H1 (cell line): ENCODE data around the gene RRAS. TPM values are rescaled to one million over a fixed set of nuclear protein-coding genes. Genes with fewer than 3 reads are reported as not detected.

Experiments used
- CTCF ChIA-PET: fragments of 300-600 bp; sonication (Branson Sonifier 250); formaldehyde crosslinking; loops from one replicate; lab custom pipeline; 2021; ENCODE audit not compliant: partially characterized antibody; lab: Charles Lee
- POLR2A ChIA-PET: fragments of 300-600 bp; sonication (Branson Sonifier 250); formaldehyde crosslinking; loops from one replicate; lab custom pipeline; 2021; ENCODE audit warnings: inconsistent platforms; ENCODE audit not compliant: partially characterized antibody; lab: Charles Lee
- DNase-seq, 2 experiments: peaks; one replicate each; pipeline versions ENCODE4 v3.0.0 to v3.0.0-alpha.2; 2010 to 2022; ENCODE audit warnings: low spot score in 2 of 2, low read depth in 1 of 2, mixed read lengths in 1 of 2
- FAIRE-seq: peaks from 2 replicates; lab custom pipeline; 2011; peaks lifted over from hg19 to GRCh38; lab: Jason Lieb, UNC
- H2AFZ ChIP-seq: 2 replicates; pipeline ENCODE4 v1.8.1; 2012; ENCODE audit warnings: low read length, inconsistent platforms
- H2AK5ac ChIP-seq: 2 replicates; pipeline ENCODE4 v1.6.1; 2013; ENCODE audit warnings: low read depth, low read length
- H2BK120ac ChIP-seq: replicated peaks from 2 replicates; pipeline ENCODE3; 2013; ENCODE audit warnings: low read depth, low read length, inconsistent platforms
- H2BK12ac ChIP-seq: 2 replicates; pipeline ENCODE4 v1.6.1; 2013; ENCODE audit warnings: low read depth, low read length
- H2BK15ac ChIP-seq: 2 replicates; pipeline ENCODE4 v1.6.1; 2013; ENCODE audit warnings: low read length
- H2BK20ac ChIP-seq: 2 replicates; pipeline ENCODE4 v1.6.1; 2013; ENCODE audit warnings: low read length
- H2BK5ac ChIP-seq: 2 replicates; pipeline ENCODE4 v1.6.1; 2013; ENCODE audit warnings: low read depth, low read length
- H3K14ac ChIP-seq: 2 replicates; pipeline ENCODE4 v1.6.1; 2013; ENCODE audit warnings: inconsistent platforms; ENCODE audit not compliant: insufficient read length
- H3K18ac ChIP-seq: 2 replicates; pipeline ENCODE4 v1.6.1; 2013; ENCODE audit warnings: low read length; ENCODE audit errors: extremely low read depth
- H3K23ac ChIP-seq: 2 replicates; pipeline ENCODE4 v1.6.1; 2013; ENCODE audit warnings: inconsistent platforms; ENCODE audit not compliant: insufficient read length
- H3K23me2 ChIP-seq: 2 replicates; pipeline ENCODE4 v1.6.1; 2013; ENCODE audit warnings: low read depth, low read length
- H3K27ac ChIP-seq: 2 replicates; pipeline ENCODE4 v1.6.1; 2011; ENCODE audit warnings: low read depth, low read length, inconsistent platforms
- H3K27me3 ChIP-seq, 4 experiments: replicated peaks in 1 of 4; 1 replicate in 1 of 4; 2 replicates in 3 of 4; pipeline versions ENCODE4 v1.6.1 to v1.8.1; 2011 to 2013; ENCODE audit warnings: low read length in 3 of 4, mild to moderate bottlenecking in 3 of 4, inconsistent platforms in 2 of 4, mixed read lengths in 2 of 4, moderate library complexity in 1 of 4; ENCODE audit not compliant: control insufficient read depth in 3 of 4, insufficient read depth in 3 of 4; ENCODE audit errors: extremely low read depth in 1 of 4
- H3K36me3 ChIP-seq, 4 experiments: 2 replicates each; pipeline versions ENCODE4 v1.6.1 to v1.8.1; 2011 to 2013; ENCODE audit warnings: mild to moderate bottlenecking in 4 of 4, low read length in 3 of 4, moderate library complexity in 2 of 4, control low read depth in 1 of 4, inconsistent platforms in 1 of 4; ENCODE audit not compliant: insufficient read depth in 4 of 4, control insufficient read depth in 2 of 4
- H3K4ac ChIP-seq: replicated peaks from 2 replicates; pipeline ENCODE3; 2013; ENCODE audit warnings: low read length, low read depth, mixed read lengths, inconsistent platforms; ENCODE audit not compliant: insufficient read length
- H3K4me1 ChIP-seq, 4 experiments: replicated peaks in 1 of 4; 1 replicate in 1 of 4; 2 replicates in 3 of 4; pipeline versions ENCODE4 v1.6.1 to v1.8.1; 2011 to 2013; ENCODE audit warnings: low read length in 3 of 4, inconsistent platforms in 2 of 4, mixed read lengths in 1 of 4; ENCODE audit not compliant: insufficient read depth in 4 of 4, control insufficient read depth in 3 of 4
- H3K4me2 ChIP-seq, 2 experiments: 2 replicates each; pipeline versions ENCODE4 v1.6.1 to v1.8.1; 2011 to 2013; ENCODE audit warnings: low read depth in 2 of 2, low read length in 2 of 2, control low read depth in 1 of 2, inconsistent platforms in 1 of 2, mild to moderate bottlenecking in 1 of 2; ENCODE audit not compliant: insufficient read depth in 1 of 2
- H3K4me3 ChIP-seq, 4 experiments: fragments of 200-600, 300-600 bp in 1 of 4; sonication (generic), shearing (Covaris generic), sonication (Bioruptor Twin) in 1 of 4; 2 replicates each; pipeline versions ENCODE4 v1.5.1 to v1.8.1; 2011 to 2016; ENCODE audit warnings: low read length in 4 of 4, low read depth in 3 of 4, control low read depth in 2 of 4, inconsistent platforms in 2 of 4, mild to moderate bottlenecking in 2 of 4, mixed read lengths in 1 of 4, moderate library complexity in 1 of 4; ENCODE audit not compliant: insufficient read depth in 2 of 4; ENCODE audit errors: extremely low read depth in 1 of 4
- H3K56ac ChIP-seq: replicated peaks from 2 replicates; pipeline ENCODE3; 2013; ENCODE audit warnings: low read depth, mild to moderate bottlenecking, mixed read lengths, low read length, inconsistent platforms; ENCODE audit not compliant: insufficient read length
- H3K79me1 ChIP-seq: 2 replicates; pipeline ENCODE4 v1.6.1; 2013; ENCODE audit warnings: low read depth, low read length, control low read depth
- H3K79me2 ChIP-seq, 2 experiments: 2 replicates each; pipeline versions ENCODE4 v1.6.1 to v1.8.1; 2012 to 2013; ENCODE audit warnings: low read length in 2 of 2, mild to moderate bottlenecking in 2 of 2, inconsistent platforms in 1 of 2; ENCODE audit not compliant: insufficient read depth in 2 of 2, control insufficient read depth in 1 of 2
- H3K9ac ChIP-seq, 4 experiments: replicated peaks in 1 of 4; 1 replicate in 1 of 4; 2 replicates in 3 of 4; pipeline versions ENCODE4 v1.6.1 to v1.8.1; 2011 to 2013; ENCODE audit warnings: low read depth in 3 of 4, low read length in 3 of 4, control low read depth in 2 of 4, mild to moderate bottlenecking in 2 of 4, moderate library complexity in 2 of 4, inconsistent platforms in 1 of 4; ENCODE audit errors: extremely low read depth in 1 of 4
- H3K9me3 ChIP-seq, 2 experiments: 2 replicates each; pipeline versions ENCODE4 v1.6.1 to v1.8.1; 2012 to 2013; ENCODE audit warnings: mild to moderate bottlenecking in 2 of 2, moderate library complexity in 2 of 2, control low read depth in 1 of 2, inconsistent platforms in 1 of 2, low read depth in 1 of 2, low read length in 1 of 2, mixed read lengths in 1 of 2; ENCODE audit not compliant: insufficient read depth in 2 of 2
- H4K20me1 ChIP-seq, 2 experiments: replicated peaks in 1 of 2; 2 replicates each; pipeline versions ENCODE3 to v1.8.1; 2011 to 2013; ENCODE audit warnings: inconsistent platforms in 2 of 2, low read length in 2 of 2, mild to moderate bottlenecking in 1 of 2; ENCODE audit not compliant: insufficient read depth in 2 of 2, control insufficient read depth in 1 of 2
- H4K5ac ChIP-seq: 2 replicates; pipeline ENCODE4 v1.6.1; 2013; ENCODE audit warnings: low read length, low read depth, mixed read lengths, inconsistent platforms; ENCODE audit not compliant: insufficient read length
- H4K8ac ChIP-seq: 2 replicates; pipeline ENCODE4 v1.8.0; 2013; ENCODE audit warnings: mild to moderate bottlenecking, moderate library complexity, low read length, inconsistent platforms; ENCODE audit not compliant: insufficient read depth; ENCODE audit errors: extremely low read depth
- H4K91ac ChIP-seq: replicated peaks from 2 replicates; pipeline ENCODE3; 2013; ENCODE audit warnings: low read length, mixed read lengths, inconsistent platforms; ENCODE audit not compliant: insufficient read length
- POLR2A ChIP-seq, 2 experiments: IDR thresholded peaks; 1 replicate in 1 of 2; 2 replicates in 1 of 2; pipeline ENCODE4 v1.6.1; 2011; ENCODE audit warnings: low read depth in 2 of 2, low read length in 2 of 2, mild to moderate bottlenecking in 2 of 2; ENCODE audit errors: control extremely low read depth in 1 of 2
- SIN3A ChIP-seq, 2 experiments: IDR thresholded peaks in 1 of 2; conservative IDR thresholded peaks in 1 of 2; 2 replicates each; pipeline ENCODE4 v1.6.1; 2011 to 2012; ENCODE audit warnings: low read length in 2 of 2, improper control_type of control experiment in 1 of 2, low read depth in 1 of 2, mild to moderate bottlenecking in 1 of 2
- WGBS, 2 experiments: shearing (Covaris generic) in 1 of 2; methylation state at CpG; one replicate each; pipeline versions ENCODE4 v1.1.6 to v1.1.7; 2013 to 2015; ENCODE audit warnings: low lambda C conversion rate in 2 of 2, mixed read lengths in 2 of 2, inconsistent platforms in 1 of 2, low coverage in 1 of 2, missing lambda C conversion rate in 1 of 2; ENCODE audit not compliant: insufficient replicate concordance in 2 of 2, insufficient coverage in 1 of 2, insufficient read length in 1 of 2; ENCODE audit errors: extremely low coverage in 1 of 2, missing lambda C conversion rate in 1 of 2; 5-methylcytosine and 5-hydroxymethylcytosine counted together
- polyA plus RNA-seq, 7 experiments: library from polyadenylated mRNA; depleted of rRNA in 3 of 7; stranded (reverse) in 5 of 7; unstranded in 2 of 7; fragments of >200 nt in 5 of 7; fragments of 200-250 nt in 2 of 7; gene quantifications; 1 replicate in 5 of 7; 2 replicates in 1 of 7; 4 replicates in 1 of 7; pipeline versions ENCODE4 v1.2.1 to v1.2.3, GENCODE V29; 2011 to 2013; ENCODE audit warnings: missing spikeins in 2 of 7, mixed read lengths in 2 of 7
- total RNA-seq: library from RNA; stranded (reverse); fragmentation: NEBNext Ultra II Directional; extraction: Animal tissue kit (Norgen Biotek cat#: 25700); gene quantifications from 2 replicates; pipeline ENCODE4 v1.2.1, GENCODE V29; 2021

Gene RRAS
- total and polyA plus RNA-seq, 2 of the 8 experiments (the other 6 are each of a cell fraction or from before 2014, with no cell fraction given): 17.7 to 49.1 TPM

DNA sequence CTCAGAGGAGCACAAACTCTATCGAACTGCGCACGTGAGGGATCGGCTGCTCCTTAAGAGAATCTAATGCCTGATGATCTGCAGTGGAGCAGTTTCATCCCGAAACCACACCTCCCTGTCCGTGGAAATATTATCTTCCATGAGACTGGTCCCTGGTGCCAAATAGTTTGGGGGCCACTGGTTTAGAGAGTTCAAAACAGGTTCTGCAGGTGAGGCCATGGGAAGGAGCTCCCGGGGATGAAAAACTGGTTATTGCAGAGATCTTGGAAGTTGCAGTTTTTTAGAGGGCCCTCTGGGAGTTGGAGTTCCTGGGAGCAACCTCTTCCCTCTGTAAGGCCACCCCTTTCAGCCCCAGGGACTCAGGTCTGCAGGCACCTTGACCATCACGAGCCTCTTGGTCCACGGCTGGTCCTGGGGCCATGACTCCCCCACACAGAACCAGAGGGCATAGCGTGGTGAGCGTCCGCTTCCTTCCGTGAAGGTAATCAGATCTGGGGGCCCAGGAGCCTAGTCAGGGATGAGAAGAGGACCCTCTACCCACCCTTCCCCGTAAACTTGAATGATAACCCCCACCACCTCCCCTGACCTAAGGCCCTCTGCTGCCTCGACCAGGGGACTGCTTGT, 20.5 kb upstream of the RRAS start:
- H4K20me1 ChIP-seq: peaks cover 13 to 20% of the 10 kb centered on the region in 2 experiments
- FAIRE-seq: no peak
- no peak overlapping the region for H2BK120ac ChIP-seq
- H3K27me3 ChIP-seq: no peaks in the 10 kb centered on the region
- no peak overlapping the region for H3K23ac ChIP-seq
- H4K91ac ChIP-seq: no peak overlapping the region
- H3K4me1 ChIP-seq: peaks cover 0 to 18% (median 6%) of the 10 kb centered on the region in 4 experiments; a peak in 4 of 7 replicates
- H2AK5ac ChIP-seq: no peak overlapping the region
- WGBS, 2 experiments: 97% methylated on average over 10 of the region's 15 CpGs; no CpG with 5 or more reads in 1 of the 2 experiments
- peaks cover 9 to 11% of the 10 kb centered on the region in 2 experiments for H3K9me3 ChIP-seq
- CTCF ChIA-PET: interaction anchor here (0.6 to 4.4 kb wide), 6 partner anchors 10 to 162 kb away, joined by 3 to 28 read pairs (median 4); no protein-coding TSS in a partner anchor
- no peak overlapping the region for H3K27ac ChIP-seq
- H3K4ac ChIP-seq: no peak overlapping the region
- no peak overlapping the region for H3K4me3 ChIP-seq
- TF ChIP-seq POLR2A (IDR thresholded peaks at IDR 0.05; ENCODE audit: control extremely low read depth in 1 of 2, low read depth in 2 of 2, low read length in 2 of 2) (peak; percentile 21 to 39; a peak in 2 of 3 replicates), SIN3A (conservative IDR thresholded peaks at IDR 0.05 in 1 of 2, IDR thresholded peaks at IDR 0.05 in 1 of 2; ENCODE audit: low read depth in 1 of 2, low read length in 2 of 2) (no peak)
- H3K79me1 ChIP-seq: peaks cover 5% of the 10 kb centered on the region; the same call in 1 of the 2 replicates
- no peak overlapping the region for H4K8ac ChIP-seq
- H3K79me2 ChIP-seq: peaks cover 0 to 13% of the 10 kb centered on the region in 2 experiments; a peak in 2 of 4 replicates
- H3K14ac ChIP-seq: no peak overlapping the region
- H2BK20ac ChIP-seq: no peak overlapping the region
- H3K4me2 ChIP-seq: no peak overlapping the region
- H4K5ac ChIP-seq: no peak overlapping the region
- no peak overlapping the region for H2AFZ ChIP-seq
- no peak overlapping the region for H3K9ac ChIP-seq
- no peak overlapping the region for H2BK5ac ChIP-seq
- H3K23me2 ChIP-seq: peaks cover 11% of the 10 kb centered on the region
- H3K36me3 ChIP-seq: peaks cover 18 to 59% (median 47%) of the 10 kb centered on the region in 4 experiments; a peak in 7 of 8 replicates
- H2BK12ac ChIP-seq: no peak overlapping the region
- H2BK15ac ChIP-seq: no peak overlapping the region
- POLR2A ChIA-PET: interaction anchor here (2.2 to 18.0 kb wide), 3 partner anchors 14 to 48 kb away, joined by 4 to 275 read pairs (median 236); partner anchors contain the start of genes PRMT1, RRAS and SCAF1
- no peak overlapping the region for H3K18ac ChIP-seq
- no peak overlapping the region for H3K56ac ChIP-seq
- DNase-seq: no peak
